Fibroblast of lung (primary cell): ENCODE results near the gene PLCXD3. TPM values are rescaled to one million over a fixed set of nuclear protein-coding genes. Genes with fewer than 3 reads are reported as not detected.
A peak's percentile ranks its signal among the peaks of the same experiment; 100 is the strongest.

Source experiments
- DNase-seq, 2 donors: peaks; one replicate each; pipeline versions ENCODE4 v3.0.0 to v3.0.0-alpha.2; 2010; ENCODE audit warnings: low read depth in 2 of 2
- H2AFZ ChIP-seq: 2 replicates; pipeline ENCODE4 v1.5.1; 2012; ENCODE audit warnings: low read length, control low read depth, inconsistent platforms
- H3K27ac ChIP-seq: 2 replicates; pipeline ENCODE4 v1.5.1; 2011; ENCODE audit warnings: low read length, control low read depth; ENCODE audit not compliant: insufficient read depth
- H3K27me3 ChIP-seq: 2 replicates; pipeline ENCODE4 v1.5.1; 2011; ENCODE audit warnings: mild to moderate bottlenecking, low read length; ENCODE audit not compliant: control insufficient read depth, insufficient read depth
- H3K36me3 ChIP-seq: 2 replicates; pipeline ENCODE4 v1.5.1; 2011; ENCODE audit warnings: low read length; ENCODE audit not compliant: control insufficient read depth, insufficient read depth
- H3K4me1 ChIP-seq: 2 replicates; pipeline ENCODE4 v1.5.1; 2011; ENCODE audit warnings: low read length; ENCODE audit not compliant: control insufficient read depth, insufficient read depth; ENCODE audit errors: extremely low read depth
- H3K4me2 ChIP-seq: 2 replicates; pipeline ENCODE4 v1.5.1; 2011; ENCODE audit warnings: low read length, control low read depth; ENCODE audit not compliant: insufficient read depth; ENCODE audit errors: extremely low read depth
- H3K4me3 ChIP-seq, 4 experiments: fragments of 200-600 bp in 1 of 4; sonication (generic) in 1 of 4; replicated peaks in 1 of 4; 2 replicates each; pipeline ENCODE4 v1.5.1; 2011 to 2016; ENCODE audit warnings: low read length in 4 of 4, low read depth in 3 of 4, mild to moderate bottlenecking in 3 of 4, control low read depth in 2 of 4, inconsistent platforms in 1 of 4, mixed read lengths in 1 of 4; ENCODE audit not compliant: insufficient read depth in 1 of 4; ENCODE audit errors: control extremely low read depth in 1 of 4
- H3K79me2 ChIP-seq: 2 replicates; pipeline ENCODE4 v1.5.1; 2012; ENCODE audit warnings: mild to moderate bottlenecking, low read length, inconsistent platforms; ENCODE audit not compliant: control insufficient read depth, insufficient read depth
- H3K9ac ChIP-seq: 2 replicates; pipeline ENCODE4 v1.5.1; 2011; ENCODE audit warnings: mild to moderate bottlenecking, low read length, control low read depth; ENCODE audit not compliant: insufficient read depth
- H3K9me3 ChIP-seq: 2 replicates; pipeline ENCODE4 v1.5.1; 2012; ENCODE audit warnings: low read depth, low read length; ENCODE audit not compliant: control insufficient read depth, insufficient read depth
- H4K20me1 ChIP-seq: 2 replicates; pipeline ENCODE4 v1.5.1; 2011; ENCODE audit warnings: low read length; ENCODE audit not compliant: control insufficient read depth, insufficient read depth; ENCODE audit errors: extremely low read depth
- CTCF ChIP-seq, 2 donors: IDR thresholded peaks in 1 of 2; conservative IDR thresholded peaks in 1 of 2; 1 replicate in 1 of 2; 2 replicates in 1 of 2; pipeline ENCODE4 v1.5.1; 2011 to 2012; ENCODE audit warnings: low read length in 2 of 2, control low read depth in 1 of 2, inconsistent platforms in 1 of 2, low read depth in 1 of 2, mild to moderate bottlenecking in 1 of 2
- EZH2 ChIP-seq: IDR thresholded peaks from 2 replicates; pipeline ENCODE4 v1.5.1; 2012; ENCODE audit warnings: low read length, control low read depth, mild to moderate bottlenecking; ENCODE audit errors: missing control alignments
- polyA plus RNA-seq, 2 donors: library from polyadenylated mRNA; depleted of rRNA in 1 of 2; stranded (reverse) in 1 of 2; unstranded in 1 of 2; fragments of >200 nt; gene quantifications; 2 replicates each; pipeline ENCODE4 v1.2.1, GENCODE V29; 2011 to 2012; ENCODE audit warnings: missing spikeins in 1 of 2
- total RNA-seq: library from RNA; depleted of rRNA; stranded (reverse); fragments of >200 nt; gene quantifications from 2 replicates; pipeline ENCODE4 v1.2.1, GENCODE V29; 2014

Gene PLCXD3
- total and polyA plus RNA-seq, 2 donors (not counting 1 experiment from before 2014, with no cell fraction given), result 0.02 to 1.3 TPM

GRCh38 chr5:41526699-41527098 is 16.3 kb upstream of the PLCXD3 start:
- Histone ChIP-seq H3K4me3 (no peak overlapping the region), H3K4me2 (no peak overlapping the region), H3K36me3 (no peaks in the 10 kb centered on the region), H3K27ac (no peak overlapping the region), H2AFZ (no peak overlapping the region), H3K9me3 (no peaks in the 10 kb centered on the region), H4K20me1 (no peaks in the 10 kb centered on the region), H3K4me1 (no peaks in the 10 kb centered on the region), H3K79me2 (no peaks in the 10 kb centered on the region), H3K9ac (no peak overlapping the region), H3K27me3 (no peaks in the 10 kb centered on the region)
- TF ChIP-seq EZH2 (no peak), CTCF (conservative IDR thresholded peaks at IDR 0.05 in 1 of 2, IDR thresholded peaks at IDR 0.05 in 1 of 2; ENCODE audit: low read depth in 1 of 2, low read length in 2 of 2) (no peak)
- no peak for DNase-seq

GRCh38 chr5:41524174-41524573 is 13.8 kb upstream of the PLCXD3 start:
- Histone ChIP-seq H3K27me3 (no peaks in the 10 kb centered on the region), H3K27ac (no peak overlapping the region), H3K9me3 (no peaks in the 10 kb centered on the region), H2AFZ (no peak overlapping the region), H3K4me1 (no peaks in the 10 kb centered on the region), H3K36me3 (no peaks in the 10 kb centered on the region), H3K4me3 (no peak overlapping the region), H3K4me2 (no peak overlapping the region), H4K20me1 (no peaks in the 10 kb centered on the region), H3K79me2 (no peaks in the 10 kb centered on the region), H3K9ac (no peak overlapping the region)
- peak; percentile 21 to 22 for TF ChIP-seq CTCF (conservative IDR thresholded peaks at IDR 0.05 in 1 of 2, IDR thresholded peaks at IDR 0.05 in 1 of 2; ENCODE audit: low read depth in 1 of 2, low read length in 2 of 2)
- TF ChIP-seq EZH2, result no peak
- peak in 1 of 2 donors; percentile 12 for DNase-seq

GRCh38 chr5:41522193-41522786 is 11.9 kb upstream of the PLCXD3 start:
- H3K27me3 ChIP-seq, result no peaks in the 10 kb centered on the region

More at GRCh38 chr5:41522193-41522786, 11.9 kb upstream of the PLCXD3 start:
- DNase-seq, result no peak
- no peaks in the 10 kb centered on the region for H3K4me1 ChIP-seq
- no peaks in the 10 kb centered on the region for H3K36me3 ChIP-seq
- H3K79me2 ChIP-seq, result no peaks in the 10 kb centered on the region
- H2AFZ ChIP-seq, result no peak overlapping the region
- no peak overlapping the region for H3K4me2 ChIP-seq
- no peak overlapping the region for H3K4me3 ChIP-seq
- H4K20me1 ChIP-seq, result no peaks in the 10 kb centered on the region
- TF ChIP-seq CTCF (conservative IDR thresholded peaks at IDR 0.05 in 1 of 2, IDR thresholded peaks at IDR 0.05 in 1 of 2; ENCODE audit: low read depth in 1 of 2, low read length in 2 of 2), result no peak
- TF ChIP-seq EZH2, result no peak
- no peak overlapping the region for H3K27ac ChIP-seq
- H3K9me3 ChIP-seq, result no peaks in the 10 kb centered on the region
- H3K9ac ChIP-seq, result no peak overlapping the region
